ENCODE data around the gene BBS12.
"Not testable (repeated sequence)": the region's sequence is repeated elsewhere in the genome, so short reads cannot be mapped to it uniquely, and the experiment has no call there.

DNA sequence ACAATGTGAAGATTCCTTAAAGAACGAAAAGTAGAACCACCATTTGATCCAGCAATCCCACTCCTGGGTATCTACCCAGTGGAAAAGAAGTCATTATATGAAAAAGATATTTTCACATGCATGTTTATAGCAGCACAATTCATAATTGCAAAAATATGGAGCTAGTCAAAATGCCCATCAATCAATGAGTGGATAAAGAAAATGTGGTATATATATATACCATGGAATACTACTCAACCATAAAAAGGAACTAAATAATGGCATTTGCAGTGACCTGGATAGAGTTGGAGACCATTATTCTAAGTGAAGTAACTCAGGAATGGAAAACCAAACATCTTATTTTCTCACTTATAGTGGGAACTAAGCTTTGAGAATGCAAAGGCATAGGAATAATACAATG lies 54.4 kb downstream of the BBS12 start:
- not testable (repeated sequence) for TF ChIP-seq JUND (IDR thresholded peaks at IDR 0.05; ENCODE audit: borderline replicate concordance, low read depth, low read length); JUND (tag; IDR thresholded peaks at IDR 0.05; ENCODE audit: borderline replicate concordance, low read depth, low read length)
- TF ChIP-seq, protein P1, sequence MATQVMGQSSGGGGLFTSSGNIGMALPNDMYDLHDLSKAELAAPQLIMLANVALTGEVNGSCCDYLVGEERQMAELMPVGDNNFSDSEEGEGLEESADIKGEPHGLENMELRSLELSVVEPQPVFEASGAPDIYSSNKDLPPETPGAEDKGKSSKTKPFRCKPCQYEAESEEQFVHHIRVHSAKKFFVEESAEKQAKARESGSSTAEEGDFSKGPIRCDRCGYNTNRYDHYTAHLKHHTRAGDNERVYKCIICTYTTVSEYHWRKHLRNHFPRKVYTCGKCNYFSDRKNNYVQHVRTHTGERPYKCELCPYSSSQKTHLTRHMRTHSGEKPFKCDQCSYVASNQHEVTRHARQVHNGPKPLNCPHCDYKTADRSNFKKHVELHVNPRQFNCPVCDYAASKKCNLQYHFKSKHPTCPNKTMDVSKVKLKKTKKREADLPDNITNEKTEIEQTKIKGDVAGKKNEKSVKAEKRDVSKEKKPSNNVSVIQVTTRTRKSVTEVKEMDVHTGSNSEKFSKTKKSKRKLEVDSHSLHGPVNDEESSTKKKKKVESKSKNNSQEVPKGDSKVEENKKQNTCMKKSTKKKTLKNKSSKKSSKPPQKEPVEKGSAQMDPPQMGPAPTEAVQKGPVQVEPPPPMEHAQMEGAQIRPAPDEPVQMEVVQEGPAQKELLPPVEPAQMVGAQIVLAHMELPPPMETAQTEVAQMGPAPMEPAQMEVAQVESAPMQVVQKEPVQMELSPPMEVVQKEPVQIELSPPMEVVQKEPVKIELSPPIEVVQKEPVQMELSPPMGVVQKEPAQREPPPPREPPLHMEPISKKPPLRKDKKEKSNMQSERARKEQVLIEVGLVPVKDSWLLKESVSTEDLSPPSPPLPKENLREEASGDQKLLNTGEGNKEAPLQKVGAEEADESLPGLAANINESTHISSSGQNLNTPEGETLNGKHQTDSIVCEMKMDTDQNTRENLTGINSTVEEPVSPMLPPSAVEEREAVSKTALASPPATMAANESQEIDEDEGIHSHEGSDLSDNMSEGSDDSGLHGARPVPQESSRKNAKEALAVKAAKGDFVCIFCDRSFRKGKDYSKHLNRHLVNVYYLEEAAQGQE (IDR thresholded peaks at IDR 0.05; ENCODE audit: borderline replicate concordance): not testable (repeated sequence)
- TF ChIP-seq, protein P1 (CRISPR knock-in tag; IDR thresholded peaks at IDR 0.05; ENCODE audit: low read depth): not testable (repeated sequence)

Data from K562 (cell line).